ENCODE results near the gene CLEC19A. TPM values are rescaled to one million over a fixed set of nuclear protein-coding genes. Genes with fewer than 3 reads are reported as not detected.

Gene CLEC19A
- total and polyA plus RNA-seq, 10 donors, result not detected

GRCh38 chr16:19344224-19344801 lies 58.8 kb downstream of the CLEC19A start:
- WGBS, 5 donors, result 62 to 84% (median 77%) methylated on average over 9 of the region's 9 CpGs
- no peak overlapping the region for H3K27ac ChIP-seq
- intact Hi-C loops (cut with DNase I; ENCODE audit: low total_unique reads), result no loop called here

DNA sequence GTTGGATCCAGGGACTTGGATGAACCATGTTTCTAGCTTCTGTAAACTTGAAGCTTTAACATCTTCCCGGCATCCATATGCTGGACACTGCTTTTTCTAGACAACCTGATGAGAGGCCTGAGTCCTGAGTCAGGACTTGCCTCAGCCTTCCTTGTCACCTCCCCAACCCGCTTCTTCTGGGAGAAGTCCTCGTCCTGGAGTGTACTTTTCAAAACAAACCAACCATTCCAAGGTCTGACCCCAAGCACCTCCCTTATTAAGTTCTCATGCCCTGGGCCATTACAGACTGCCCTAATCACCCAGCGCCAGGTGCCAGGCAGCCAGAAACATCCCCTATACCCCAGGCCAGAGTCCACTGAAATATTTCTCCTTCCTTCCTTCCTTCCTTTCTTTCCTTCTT lies 59.4 kb downstream of the CLEC19A start:
- Histone ChIP-seq H3K36me3 (no peaks in the 10 kb centered on the region), H3K4me1 (no peaks in the 10 kb centered on the region), H3K9me3 (no peaks in the 10 kb centered on the region), H3K4me3 (no peak overlapping the region), H3K27ac (no peak overlapping the region), H3K27me3 (replicated peaks in 1 of 7) (peaks cover 0 to 39% (median 7%) of the 10 kb centered on the region in 7 donors)
- TF ChIP-seq POLR2AphosphoS5 (IDR thresholded peaks at IDR 0.05) (no peak), CTCF (IDR thresholded peaks at IDR 0.05 in 8 of 11, conservative IDR thresholded peaks at IDR 0.05 in 3 of 11) (no peak), POLR2A (IDR thresholded peaks at IDR 0.05) (no peak)
- WGBS, 5 donors, result 70 to 74% (median 71%) methylated on average over 4 of the region's 4 CpGs
- intact Hi-C loops (cut with DNase I; ENCODE audit: low total_unique reads), result no loop called here
- no peak for DNase-seq

More at GRCh38 chr16:19344224-19344801, 58.8 kb downstream of the CLEC19A start:
- no peak overlapping the region for H3K4me3 ChIP-seq
- no peaks in the 10 kb centered on the region for H3K36me3 ChIP-seq
- no peaks in the 10 kb centered on the region for H3K4me1 ChIP-seq
- no peak for DNase-seq
- peaks cover 0 to 33% (median 7%) of the 10 kb centered on the region in 7 donors for H3K27me3 ChIP-seq (replicated peaks in 1 of 7)
- TF ChIP-seq POLR2A (IDR thresholded peaks at IDR 0.05), result no peak
- TF ChIP-seq POLR2AphosphoS5 (IDR thresholded peaks at IDR 0.05), result no peak
- no peak for TF ChIP-seq CTCF (IDR thresholded peaks at IDR 0.05 in 8 of 11, conservative IDR thresholded peaks at IDR 0.05 in 3 of 11)
- H3K9me3 ChIP-seq, result no peaks in the 10 kb centered on the region

- intact Hi-C loops (cut with DNase I; ENCODE audit: low total_unique reads), result no loop called here
- no peak overlapping the region for H3K27ac ChIP-seq
- 10 to 40% (median 22%) methylated on average over 3 of the region's 3 CpGs for WGBS, 5 donors
These were observed 60.9 kb downstream of the CLEC19A start for GRCh38 chr16:19346335-19346922.

More at GRCh38 chr16:19346335-19346922, 60.9 kb downstream of the CLEC19A start:
- DNase-seq, result no peak
- Histone ChIP-seq H3K9me3 (no peaks in the 10 kb centered on the region), H3K36me3 (no peaks in the 10 kb centered on the region), H3K27me3 (replicated peaks in 1 of 7) (peaks cover 0 to 53% (median 7%) of the 10 kb centered on the region in 7 donors), H3K4me1 (no peaks in the 10 kb centered on the region), H3K4me3 (no peak overlapping the region)
- TF ChIP-seq CTCF (IDR thresholded peaks at IDR 0.05 in 8 of 11, conservative IDR thresholded peaks at IDR 0.05 in 3 of 11) (no peak), POLR2A (IDR thresholded peaks at IDR 0.05) (no peak), POLR2AphosphoS5 (IDR thresholded peaks at IDR 0.05) (no peak)
